Testis (tissue), 2 donors: ENCODE data around the gene TC2N.

Experiments
- POLR2A ChIP-seq: fragments of 450-650 bp; IDR thresholded peaks from one replicate; pipeline ENCODE4 v1.6.1; 2017; ENCODE audit warnings: antibody characterized with exemption, mild to moderate bottlenecking, moderate library complexity
- TF ChIP-seq, protein P1 (sequence below), 3 experiments: fragments of 450-650 bp in 2 of 3; fragments of 200-600 bp in 1 of 3; sonication (generic) in 1 of 3; IDR thresholded peaks; one replicate each; pipeline ENCODE4 v1.5.1; 2016 to 2019; ENCODE audit warnings: antibody characterized with exemption in 3 of 3, mild to moderate bottlenecking in 2 of 3, moderate library complexity in 1 of 3

DNA sequence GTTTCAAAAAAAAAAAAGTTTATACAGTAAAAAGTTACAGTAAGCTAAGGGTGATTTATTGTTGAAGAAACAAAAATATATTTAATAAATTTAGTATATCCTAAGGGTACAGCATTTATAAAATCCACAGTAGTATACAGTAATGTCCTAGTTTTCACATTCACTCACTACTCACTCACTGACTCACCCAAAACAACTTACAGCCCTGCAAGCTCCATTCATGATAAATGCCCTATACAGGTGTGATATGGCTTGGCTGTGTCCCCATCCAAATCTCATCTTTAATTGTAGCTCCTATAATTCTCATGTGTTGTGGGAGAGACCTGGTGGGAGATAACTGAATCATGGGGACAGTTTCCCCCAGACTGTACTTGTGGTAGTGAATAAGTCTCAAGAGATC, 61.7 kb downstream of the TC2N start:
- TF ChIP-seq, protein P1, sequence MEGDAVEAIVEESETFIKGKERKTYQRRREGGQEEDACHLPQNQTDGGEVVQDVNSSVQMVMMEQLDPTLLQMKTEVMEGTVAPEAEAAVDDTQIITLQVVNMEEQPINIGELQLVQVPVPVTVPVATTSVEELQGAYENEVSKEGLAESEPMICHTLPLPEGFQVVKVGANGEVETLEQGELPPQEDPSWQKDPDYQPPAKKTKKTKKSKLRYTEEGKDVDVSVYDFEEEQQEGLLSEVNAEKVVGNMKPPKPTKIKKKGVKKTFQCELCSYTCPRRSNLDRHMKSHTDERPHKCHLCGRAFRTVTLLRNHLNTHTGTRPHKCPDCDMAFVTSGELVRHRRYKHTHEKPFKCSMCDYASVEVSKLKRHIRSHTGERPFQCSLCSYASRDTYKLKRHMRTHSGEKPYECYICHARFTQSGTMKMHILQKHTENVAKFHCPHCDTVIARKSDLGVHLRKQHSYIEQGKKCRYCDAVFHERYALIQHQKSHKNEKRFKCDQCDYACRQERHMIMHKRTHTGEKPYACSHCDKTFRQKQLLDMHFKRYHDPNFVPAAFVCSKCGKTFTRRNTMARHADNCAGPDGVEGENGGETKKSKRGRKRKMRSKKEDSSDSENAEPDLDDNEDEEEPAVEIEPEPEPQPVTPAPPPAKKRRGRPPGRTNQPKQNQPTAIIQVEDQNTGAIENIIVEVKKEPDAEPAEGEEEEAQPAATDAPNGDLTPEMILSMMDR (IDR thresholded peaks at IDR 0.05): no peak
- no peak for TF ChIP-seq POLR2A
